Cardiac fibroblast (primary cell): ENCODE measurements around the gene DOK5.
A peak's percentile ranks its signal among the peaks of the same experiment; 100 is the strongest.
"Not testable (repeated sequence)": the region's sequence is repeated elsewhere in the genome, so short reads cannot be mapped to it uniquely, and the experiment has no call there.

Source experiments
- DNase-seq, 2 donors: peaks; one replicate each; pipeline versions ENCODE4 v3.0.0 to v3.0.0-alpha.2; 2010; ENCODE audit warnings: low read depth in 2 of 2
- H3K4me3 ChIP-seq, 2 donors: replicated peaks in 1 of 2; 1 replicate in 1 of 2; 2 replicates in 1 of 2; pipeline ENCODE4 v1.5.1; 2011; ENCODE audit warnings: low read depth in 2 of 2, low read length in 2 of 2, mild to moderate bottlenecking in 2 of 2, moderate library complexity in 1 of 2
- TF ChIP-seq, protein P1 (sequence below): IDR thresholded peaks from one replicate; pipeline ENCODE4 v1.5.1; 2011; ENCODE audit warnings: low read depth, mild to moderate bottlenecking, low read length, inconsistent platforms

Gene DOK5

DNA sequence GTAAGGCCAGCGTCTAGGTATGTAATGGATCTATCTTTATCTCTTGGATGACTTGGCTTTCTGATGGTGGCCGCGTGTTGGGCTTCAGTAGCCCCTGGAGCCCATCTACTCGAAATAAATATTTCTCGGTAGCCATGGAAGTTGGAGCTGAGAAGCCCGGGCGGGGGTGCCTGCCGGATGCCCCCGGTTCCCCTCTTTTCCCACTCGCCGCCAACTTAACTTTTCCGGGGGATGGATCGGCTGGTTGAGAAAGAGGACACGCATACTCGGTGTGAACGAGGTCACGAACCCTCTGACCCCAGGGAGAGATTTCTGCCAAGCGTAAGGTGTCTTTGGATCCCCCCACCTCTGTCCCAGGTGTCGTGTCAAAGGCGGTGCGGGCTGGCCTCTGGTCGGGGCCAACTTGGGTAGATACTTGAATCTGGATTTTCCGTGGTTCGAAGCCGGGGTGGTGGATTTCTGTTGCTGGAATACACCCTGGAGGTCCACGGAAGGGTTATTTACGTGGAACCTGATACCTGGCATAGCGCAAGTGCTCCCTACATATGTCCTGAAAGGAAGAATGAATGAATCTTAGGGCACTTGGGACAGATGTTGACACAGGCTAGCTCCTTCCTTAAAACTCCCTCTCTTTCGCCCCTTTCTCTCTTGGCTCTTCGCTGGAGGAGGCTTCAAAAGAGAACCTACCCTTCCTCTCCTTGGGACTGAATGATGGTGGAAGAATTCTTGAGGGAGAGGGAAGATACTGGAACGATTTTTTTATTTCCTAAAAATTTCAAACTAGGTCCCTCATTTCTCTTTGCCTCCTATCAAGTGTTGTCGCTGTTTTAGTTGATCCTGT lies 996 bp downstream of the DOK5 start:
- peak overlapping the region; percentile 62 to 87 for H3K4me3 ChIP-seq
- TF ChIP-seq, protein P1, sequence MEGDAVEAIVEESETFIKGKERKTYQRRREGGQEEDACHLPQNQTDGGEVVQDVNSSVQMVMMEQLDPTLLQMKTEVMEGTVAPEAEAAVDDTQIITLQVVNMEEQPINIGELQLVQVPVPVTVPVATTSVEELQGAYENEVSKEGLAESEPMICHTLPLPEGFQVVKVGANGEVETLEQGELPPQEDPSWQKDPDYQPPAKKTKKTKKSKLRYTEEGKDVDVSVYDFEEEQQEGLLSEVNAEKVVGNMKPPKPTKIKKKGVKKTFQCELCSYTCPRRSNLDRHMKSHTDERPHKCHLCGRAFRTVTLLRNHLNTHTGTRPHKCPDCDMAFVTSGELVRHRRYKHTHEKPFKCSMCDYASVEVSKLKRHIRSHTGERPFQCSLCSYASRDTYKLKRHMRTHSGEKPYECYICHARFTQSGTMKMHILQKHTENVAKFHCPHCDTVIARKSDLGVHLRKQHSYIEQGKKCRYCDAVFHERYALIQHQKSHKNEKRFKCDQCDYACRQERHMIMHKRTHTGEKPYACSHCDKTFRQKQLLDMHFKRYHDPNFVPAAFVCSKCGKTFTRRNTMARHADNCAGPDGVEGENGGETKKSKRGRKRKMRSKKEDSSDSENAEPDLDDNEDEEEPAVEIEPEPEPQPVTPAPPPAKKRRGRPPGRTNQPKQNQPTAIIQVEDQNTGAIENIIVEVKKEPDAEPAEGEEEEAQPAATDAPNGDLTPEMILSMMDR: no peak
- DNase-seq: no peak

GRCh38 chr20:54477191-54477955 lies 2.0 kb downstream of the DOK5 start:
- H3K4me3 ChIP-seq: peak overlapping the region; percentile 62 to 87
- DNase-seq: peak in 1 of 2 donors; percentile 47
- TF ChIP-seq, protein P1: no peak

GRCh38 chr20:54479138-54479906 lies 3.9 kb downstream of the DOK5 start:
- no peak for DNase-seq
- TF ChIP-seq, protein P1: peak; percentile 23
- no peak overlapping the region for H3K4me3 ChIP-seq

GRCh38 chr20:54479937-54480336 lies 4.5 kb downstream of the DOK5 start:
- H3K4me3 ChIP-seq, DNase-seq: not testable (repeated sequence)

- no peak for DNase-seq
- no peak overlapping the region for H3K4me3 ChIP-seq
- TF ChIP-seq, protein P1: no peak
Measured at GRCh38 chr20:54481442-54481841, 6.0 kb downstream of the DOK5 start.

- H3K4me3 ChIP-seq: no peak overlapping the region
- DNase-seq: no peak
- TF ChIP-seq, protein P1: no peak
Measured at GRCh38 chr20:54485631-54486030, 10.2 kb downstream of the DOK5 start.

DNA sequence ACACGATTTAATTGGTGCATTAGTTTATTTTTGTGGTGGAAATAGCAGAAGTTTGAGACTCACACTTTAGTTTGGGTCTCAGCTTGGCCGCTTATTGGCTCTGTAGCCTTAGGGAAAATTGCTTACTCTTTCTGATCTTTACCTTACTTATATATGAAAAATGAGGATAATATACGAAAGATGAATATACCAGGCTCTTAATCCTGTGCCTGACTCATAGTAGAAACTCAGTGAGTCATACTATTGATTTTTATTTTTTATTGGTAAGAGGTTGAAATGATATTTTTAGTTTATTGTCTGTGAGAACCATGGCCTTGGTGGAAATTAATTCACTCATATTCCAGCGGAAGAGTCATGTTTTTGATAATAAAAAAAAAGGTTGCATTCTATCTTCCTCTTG lies 11.2 kb downstream of the DOK5 start:
- no peak overlapping the region for H3K4me3 ChIP-seq
- no peak for DNase-seq
- TF ChIP-seq, protein P1: no peak
